ENCODE data around the gene HOXB4.

HOXB4 gene

DNA sequence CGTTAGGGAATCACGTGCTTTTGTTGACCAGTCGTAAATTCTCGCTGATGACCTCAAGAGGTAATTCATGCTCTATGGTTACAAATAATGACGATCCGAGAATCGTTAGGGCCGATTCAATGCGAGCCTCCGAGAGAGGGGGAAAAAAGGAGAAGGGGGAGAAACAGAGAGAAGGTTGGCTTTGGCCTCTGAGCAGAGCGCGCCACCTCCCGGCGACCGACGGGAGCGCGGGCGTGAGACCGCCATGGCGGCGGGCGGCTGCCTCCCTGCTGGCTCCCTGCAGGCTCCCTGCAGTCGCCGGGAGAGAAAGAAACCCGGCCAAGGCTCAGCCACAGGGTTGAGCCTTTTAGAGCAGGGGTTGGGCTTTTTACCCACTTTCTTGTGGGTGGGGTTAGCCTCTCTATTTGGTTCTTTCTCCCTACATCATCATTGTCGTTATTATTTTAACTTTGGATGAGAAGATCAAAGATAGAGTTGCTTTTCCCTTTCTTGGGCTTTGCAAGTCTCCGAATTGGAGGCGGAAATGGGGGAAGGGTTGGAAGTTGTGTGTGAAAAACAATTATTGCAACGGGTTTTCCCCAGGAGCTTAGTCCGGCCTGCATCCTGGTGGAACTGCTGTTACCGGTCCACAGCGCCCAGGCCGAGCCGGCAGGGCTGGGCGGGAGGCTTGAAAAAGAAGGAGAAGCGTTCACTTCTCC lies 15.8 kb upstream of the HOXB4 start:
- TF ChIP-seq, protein P1, sequence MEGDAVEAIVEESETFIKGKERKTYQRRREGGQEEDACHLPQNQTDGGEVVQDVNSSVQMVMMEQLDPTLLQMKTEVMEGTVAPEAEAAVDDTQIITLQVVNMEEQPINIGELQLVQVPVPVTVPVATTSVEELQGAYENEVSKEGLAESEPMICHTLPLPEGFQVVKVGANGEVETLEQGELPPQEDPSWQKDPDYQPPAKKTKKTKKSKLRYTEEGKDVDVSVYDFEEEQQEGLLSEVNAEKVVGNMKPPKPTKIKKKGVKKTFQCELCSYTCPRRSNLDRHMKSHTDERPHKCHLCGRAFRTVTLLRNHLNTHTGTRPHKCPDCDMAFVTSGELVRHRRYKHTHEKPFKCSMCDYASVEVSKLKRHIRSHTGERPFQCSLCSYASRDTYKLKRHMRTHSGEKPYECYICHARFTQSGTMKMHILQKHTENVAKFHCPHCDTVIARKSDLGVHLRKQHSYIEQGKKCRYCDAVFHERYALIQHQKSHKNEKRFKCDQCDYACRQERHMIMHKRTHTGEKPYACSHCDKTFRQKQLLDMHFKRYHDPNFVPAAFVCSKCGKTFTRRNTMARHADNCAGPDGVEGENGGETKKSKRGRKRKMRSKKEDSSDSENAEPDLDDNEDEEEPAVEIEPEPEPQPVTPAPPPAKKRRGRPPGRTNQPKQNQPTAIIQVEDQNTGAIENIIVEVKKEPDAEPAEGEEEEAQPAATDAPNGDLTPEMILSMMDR (conservative IDR thresholded peaks at IDR 0.05; ENCODE audit: low read length), result peak; percentile 79
- peak; percentile 90 for DNase-seq (ENCODE audit: low read depth)
- H3K4me3 ChIP-seq (ENCODE audit: low read length), result peak overlapping the region; percentile 82

DNA sequence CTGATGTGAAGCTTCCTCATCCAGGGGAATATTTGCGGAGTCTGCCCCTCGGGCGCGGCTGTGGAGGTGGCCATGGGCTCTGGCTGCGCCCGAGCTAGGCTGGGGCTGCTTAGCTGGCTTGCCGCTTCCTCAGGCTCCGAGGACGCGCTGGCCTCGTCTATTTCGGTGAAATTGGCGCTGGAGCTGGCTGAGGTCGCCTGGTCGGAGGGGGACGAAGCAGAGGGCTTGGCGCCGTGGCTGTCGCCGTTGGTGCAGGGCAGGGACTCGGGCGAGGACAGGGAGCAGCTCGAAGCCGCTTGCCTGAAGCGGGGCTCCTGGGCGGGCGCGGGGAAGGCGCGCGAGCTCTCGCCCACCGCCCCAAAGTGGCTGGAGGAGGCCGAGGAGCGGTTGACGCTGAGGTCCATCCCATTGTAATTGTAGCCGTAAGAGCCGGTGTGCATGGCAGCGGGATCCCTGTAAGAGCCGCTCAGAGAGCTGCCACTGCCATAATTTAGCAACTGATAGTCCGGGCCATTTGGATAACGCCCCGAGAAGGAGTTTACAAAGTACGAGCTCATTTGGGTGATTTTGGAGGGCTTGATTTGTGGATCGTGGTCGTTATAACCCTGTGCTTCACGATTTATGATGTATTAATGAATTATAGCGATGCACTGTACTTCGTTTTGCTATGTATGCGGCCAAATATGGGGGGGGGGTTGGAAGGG lies 15.1 kb upstream of the HOXB4 start, which contains the start of gene HOXB5:
TSS of gene HOXB5 (minus strand) at position 654 of the 704 bp plus-strand sequence. CDS start at position 557, 97 bp downstream.
- DNase-seq (ENCODE audit: low read depth), result no peak
- TF ChIP-seq, protein P1 (conservative IDR thresholded peaks at IDR 0.05; ENCODE audit: low read length), result no peak
- H3K4me3 ChIP-seq (ENCODE audit: low read length), result peak within 1 kb of the TSS; percentile 82

DNA sequence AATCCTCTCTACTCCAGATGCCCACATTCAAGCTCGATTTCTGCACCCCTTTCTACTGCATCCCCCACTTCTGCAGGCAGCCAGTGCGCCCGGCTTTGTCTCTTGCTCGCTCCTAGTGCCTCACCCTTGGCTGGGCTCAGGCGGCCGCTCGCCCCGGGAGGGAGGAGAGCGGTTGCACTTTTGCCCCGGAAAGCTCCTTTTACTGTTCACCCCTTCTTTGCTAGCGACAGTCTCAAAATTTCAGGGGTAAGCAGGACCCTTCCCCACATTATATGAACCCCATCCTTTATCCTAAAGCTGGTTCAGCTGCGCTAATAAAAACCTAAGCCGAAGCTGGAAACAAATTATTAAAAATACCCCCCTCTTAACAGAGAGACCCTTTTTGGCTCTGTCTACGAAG lies 14.4 kb upstream of the HOXB4 start:
- TF ChIP-seq, protein P1 (conservative IDR thresholded peaks at IDR 0.05; ENCODE audit: low read length), result no peak
- peak overlapping the region; percentile 82 for H3K4me3 ChIP-seq (ENCODE audit: low read length)
- no peak for DNase-seq (ENCODE audit: low read depth)

DNA sequence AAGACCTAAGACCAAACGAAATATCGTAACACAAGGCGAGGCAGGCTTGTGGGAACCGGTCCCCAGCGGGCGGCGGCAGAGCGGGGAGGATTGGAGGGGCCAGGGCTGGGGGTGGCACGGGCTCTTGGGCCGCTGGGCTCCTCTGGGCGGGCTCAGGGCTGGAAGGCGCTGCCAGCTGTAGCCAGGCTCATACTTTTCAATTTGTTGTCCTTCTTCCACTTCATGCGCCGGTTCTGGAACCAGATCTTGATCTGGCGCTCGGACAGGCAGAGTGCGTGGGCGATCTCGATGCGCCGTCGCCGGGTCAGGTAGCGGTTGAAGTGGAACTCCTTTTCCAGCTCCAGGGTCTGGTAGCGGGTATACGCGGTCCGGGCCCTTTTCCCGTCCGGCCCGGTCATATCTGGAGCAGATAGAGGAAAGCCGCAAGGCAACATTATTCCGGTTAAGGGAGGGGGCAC lies 13.9 kb upstream of the HOXB4 start:
- TF ChIP-seq, protein P1 (conservative IDR thresholded peaks at IDR 0.05; ENCODE audit: low read length), result no peak
- DNase-seq (ENCODE audit: low read depth), result no peak
- peak overlapping the region; percentile 82 for H3K4me3 ChIP-seq (ENCODE audit: low read length)

DNA sequence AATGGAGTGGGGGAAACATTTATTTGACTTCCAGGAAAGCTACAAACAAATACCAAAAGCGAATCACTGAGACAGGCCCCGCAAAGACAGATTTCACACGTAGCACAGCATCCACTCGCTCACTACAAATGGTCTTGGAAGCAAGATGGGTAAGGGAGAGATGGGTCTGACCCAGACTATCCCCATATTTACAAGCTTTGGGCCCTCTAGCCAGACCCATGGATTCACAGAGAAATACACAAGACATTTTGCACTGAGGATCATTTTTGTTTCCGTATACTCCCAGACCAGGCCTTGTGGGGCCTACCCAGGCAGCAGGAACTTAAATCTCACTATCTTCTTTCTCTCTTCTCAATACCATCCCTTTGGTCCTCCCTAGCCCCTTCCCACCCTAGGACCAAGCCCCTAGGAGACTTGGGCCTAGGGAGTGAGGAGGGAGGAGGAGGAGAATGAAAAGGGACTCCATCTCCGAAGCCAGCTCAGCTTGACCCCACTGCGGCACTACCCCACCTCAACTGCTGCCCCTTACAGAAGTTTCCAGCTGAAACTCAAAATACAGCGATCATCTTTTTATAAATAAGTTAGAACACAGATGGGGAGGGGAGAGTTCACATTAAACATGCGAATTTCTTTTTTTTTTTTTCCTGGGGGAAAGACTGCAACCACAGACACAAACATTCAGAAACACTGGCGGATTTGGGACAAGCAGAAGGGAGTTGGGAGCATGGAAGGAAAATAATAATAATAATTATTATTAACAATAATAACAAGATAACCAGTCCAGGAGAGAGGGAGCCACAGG lies 13.3 kb upstream of the HOXB4 start:
- H3K4me3 ChIP-seq (ENCODE audit: low read length), result peak overlapping the region; percentile 82
- DNase-seq (ENCODE audit: low read depth), result no peak
- TF ChIP-seq, protein P1 (conservative IDR thresholded peaks at IDR 0.05; ENCODE audit: low read length), result no peak

DNA sequence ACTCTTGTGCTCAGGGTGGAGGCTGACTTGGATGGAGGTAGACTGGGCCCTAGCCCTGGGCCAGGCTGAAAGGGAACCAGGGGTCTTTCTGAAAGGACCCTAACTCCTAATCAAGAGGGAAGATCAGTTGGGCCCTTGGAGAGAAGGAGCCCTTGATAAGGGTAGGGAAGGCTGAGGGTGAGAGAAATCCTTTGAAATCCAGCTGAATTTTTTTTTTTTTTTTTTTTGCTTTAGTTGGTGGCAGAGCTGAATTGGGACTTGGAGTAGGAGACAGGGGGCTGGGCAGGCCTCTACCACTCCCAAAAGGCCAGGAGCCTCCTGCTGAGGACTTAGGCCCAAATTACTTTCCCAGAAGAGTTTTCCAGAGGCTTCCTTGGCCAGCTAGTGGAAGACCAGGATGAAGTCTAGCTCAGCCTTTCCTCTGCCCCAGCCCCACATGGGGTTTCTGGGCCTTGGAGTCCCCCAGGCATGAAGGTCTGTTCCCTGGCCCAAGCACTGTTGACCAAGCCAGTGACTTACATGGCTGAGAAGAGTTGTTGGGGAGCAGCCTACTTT lies 12.5 kb upstream of the HOXB4 start:
- DNase-seq (ENCODE audit: low read depth), result no peak
- TF ChIP-seq, protein P1 (conservative IDR thresholded peaks at IDR 0.05; ENCODE audit: low read length), result no peak
- H3K4me3 ChIP-seq (ENCODE audit: low read length), result peak overlapping the region; percentile 82
